Heart right ventricle (tissue), 16 donors: Measurements from ENCODE around the gene SORCS3. TPM values are rescaled to one million over a fixed set of nuclear protein-coding genes. Genes with fewer than 3 reads are reported as not detected.
A peak's percentile ranks its signal among the peaks of the same experiment; 100 is the strongest.

Experiments used
- ATAC-seq, 8 donors: fragments of 200-7000 bp; cut with Tn5 transposase; one replicate each; pipeline ENCODE4 v1.9.1; 2020; ENCODE audit warnings: mild to moderate bottlenecking in 8 of 8, moderate library complexity in 8 of 8, moderate number of reproducible peaks in 1 of 8
- DNase-seq, 2 donors: peaks; one replicate each; pipeline ENCODE4 v3.0.0-alpha.2; 2020
- H3K27ac ChIP-seq, 10 donors: fragments of 200-600 bp; sonication (generic) in 2 of 10; one replicate each; pipeline versions ENCODE4 v1.5.0 to v1.8.0; 2020 to 2022; ENCODE audit warnings: mild to moderate bottlenecking in 3 of 10
- H3K27me3 ChIP-seq, 7 donors: fragments of 200-600 bp; one replicate each; pipeline ENCODE4 v1.8.0; 2021 to 2022; ENCODE audit warnings: mild to moderate bottlenecking in 2 of 7
- H3K36me3 ChIP-seq, 9 donors: fragments of 200-600 bp; sonication (generic) in 1 of 9; one replicate each; pipeline versions ENCODE4 v1.5.0 to v1.8.0; 2020 to 2022; ENCODE audit warnings: mild to moderate bottlenecking in 2 of 9
- H3K4me1 ChIP-seq, 9 donors: fragments of 200-600 bp; sonication (generic) in 1 of 9; one replicate each; pipeline versions ENCODE4 v1.5.0 to v1.8.0; 2020 to 2022; ENCODE audit warnings: mild to moderate bottlenecking in 4 of 9
- H3K4me3 ChIP-seq, 10 donors: fragments of 200-600 bp; sonication (generic) in 2 of 10; one replicate each; pipeline versions ENCODE4 v1.5.0 to v1.8.0; 2020 to 2022; ENCODE audit warnings: mild to moderate bottlenecking in 7 of 10, moderate library complexity in 2 of 10
- H3K9me3 ChIP-seq, 11 donors: fragments of 200-600 bp in 10 of 11; sonication (generic) in 2 of 11; one replicate each; pipeline versions ENCODE4 v1.5.0 to v1.8.0; 2013 to 2022; ENCODE audit warnings: mild to moderate bottlenecking in 2 of 11, control low read depth in 1 of 11, moderate library complexity in 1 of 11
- WGBS, 2 donors: extraction: QIAGEN DNeasy Blood & Tissue Kit; methylation state at CpG; one replicate each; pipeline ENCODE4 v1.1.7; 2013; ENCODE audit warnings: inconsistent platforms in 1 of 2; 5-methylcytosine and 5-hydroxymethylcytosine counted together
- intact Hi-C, 10 donors: fragments of 100-400 bp; cut with DNase I; formaldehyde crosslinking; loops; one replicate each; pipeline versions ENCODE4 v1.11.1 to v1.14.2; 2022
- polyA plus RNA-seq, 2 donors: library from polyadenylated mRNA; stranded (reverse); fragments of 200-250 nt; gene quantifications; one replicate each; pipeline ENCODE4 v1.2.3, GENCODE V29; 2013
- total RNA-seq, 10 donors: library from RNA; stranded (reverse); fragmentation: NEBNext Ultra II Directional in 3 of 10; extraction: Animal tissue kit (Norgen Biotek cat#: 25700) in 3 of 10; gene quantifications; one replicate each; pipeline versions ENCODE4 v1.2.1 to v1.2.4, GENCODE V29; 2021 to 2023
- TF ChIP-seq, protein P1 (sequence below), 9 donors: fragments of 200-600 bp; sonication (generic) in 2 of 9; IDR thresholded peaks; one replicate each; pipeline versions ENCODE4 v1.5.0 to v1.8.0; 2021 to 2022; ENCODE audit warnings: antibody characterized with exemption in 9 of 9, mild to moderate bottlenecking in 5 of 9, moderate library complexity in 1 of 9
- donor health status: Arrhythmogenic right ventricular cardiomyopathy.
- donor health status: ischemic (EF 13 %, LVEDD 7.1; RV severe dilation, severe dysfunction).
- donor health status: healthy with polysubstance abuse.
- donor health status: DM: no; HTN: yes; CAD: no.
- donor health status: DM: no; HTN: no; CAD: no.
- donor health status: ischemic (EF 25% LVEDD 6.9; RV normal size, moderate dysfunction).
- donor health status: ischemic (EF 25% LVEDD 5.7; RV mildly dilated, moderate dysfunction).
- donor health status: healthy.
- donor health status: DM: yes; HTN: yes; CAD: no.
- donor health status: Ischemic cardiomyopathy.
- donor health status: ischemic (EF 35%, LVEDD 5.7; RV mildly dilated, moderate dysfunction).
- donor health status: nonischemic (EF 11% LVEDD 7.7; RV severe dilation, severe dysfunction).
- donor health status: DM: yes; HTN: yes; CAD: no.
- donor health status: PGD.
- donor health status: ischemic (EF 29% LVEDD 5.4; RV normal size, mild dysfunction).
- donor health status: nonischemic (EF 23%, LVEDD 6.1; RV moderate dilation, normal function).

SORCS3 gene
- total and polyA plus RNA-seq, 12 donors, result 0.01 to 0.09 (median 0.05) TPM; not detected in 4

DNA sequence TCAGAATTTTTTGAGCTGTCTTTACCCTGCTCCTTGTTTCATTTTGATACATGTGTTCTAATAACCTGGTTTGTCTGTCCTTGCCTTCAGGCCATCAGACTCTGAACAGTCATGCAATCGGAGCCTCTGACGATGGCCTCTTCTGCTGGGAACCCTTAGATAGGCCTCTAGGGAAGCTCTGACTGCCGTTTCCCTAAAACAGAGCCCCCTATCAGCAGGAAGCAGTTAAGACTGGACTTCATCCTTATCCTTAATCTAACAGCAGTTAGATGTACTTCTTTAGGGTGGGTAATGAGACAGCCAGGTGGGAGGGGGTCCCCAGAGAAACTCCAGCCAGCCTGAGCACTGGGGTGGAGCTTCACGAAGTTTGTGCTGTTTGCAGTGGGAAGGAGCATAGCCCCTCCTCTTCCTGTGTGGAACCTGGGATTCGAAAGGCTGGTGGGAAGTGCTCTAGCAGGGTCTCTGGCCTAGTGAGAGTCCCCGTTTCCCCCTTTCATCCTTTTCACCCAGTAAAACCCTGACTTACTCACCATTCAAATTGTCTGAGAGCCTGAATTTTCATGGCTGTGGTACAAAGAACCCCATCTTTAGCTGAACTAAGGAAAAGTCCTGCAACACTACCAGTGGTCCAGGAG, 28.4 kb upstream of the SORCS3 start:
- TF ChIP-seq, protein P1, sequence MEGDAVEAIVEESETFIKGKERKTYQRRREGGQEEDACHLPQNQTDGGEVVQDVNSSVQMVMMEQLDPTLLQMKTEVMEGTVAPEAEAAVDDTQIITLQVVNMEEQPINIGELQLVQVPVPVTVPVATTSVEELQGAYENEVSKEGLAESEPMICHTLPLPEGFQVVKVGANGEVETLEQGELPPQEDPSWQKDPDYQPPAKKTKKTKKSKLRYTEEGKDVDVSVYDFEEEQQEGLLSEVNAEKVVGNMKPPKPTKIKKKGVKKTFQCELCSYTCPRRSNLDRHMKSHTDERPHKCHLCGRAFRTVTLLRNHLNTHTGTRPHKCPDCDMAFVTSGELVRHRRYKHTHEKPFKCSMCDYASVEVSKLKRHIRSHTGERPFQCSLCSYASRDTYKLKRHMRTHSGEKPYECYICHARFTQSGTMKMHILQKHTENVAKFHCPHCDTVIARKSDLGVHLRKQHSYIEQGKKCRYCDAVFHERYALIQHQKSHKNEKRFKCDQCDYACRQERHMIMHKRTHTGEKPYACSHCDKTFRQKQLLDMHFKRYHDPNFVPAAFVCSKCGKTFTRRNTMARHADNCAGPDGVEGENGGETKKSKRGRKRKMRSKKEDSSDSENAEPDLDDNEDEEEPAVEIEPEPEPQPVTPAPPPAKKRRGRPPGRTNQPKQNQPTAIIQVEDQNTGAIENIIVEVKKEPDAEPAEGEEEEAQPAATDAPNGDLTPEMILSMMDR (IDR thresholded peaks at IDR 0.05), result no peak
- Histone ChIP-seq H3K4me1 (no peaks in the 10 kb centered on the region), H3K27me3 (peaks cover 0 to 22% (median 4%) of the 10 kb centered on the region in 7 donors), H3K4me3 (no peak overlapping the region), H3K27ac (no peak overlapping the region), H3K9me3 (peaks cover 0 to 37% (median 6%) of the 10 kb centered on the region in 11 donors), H3K36me3 (no peaks in the 10 kb centered on the region)
- intact Hi-C loops, result loop anchor here in 1 of 10 donors (10.0 kb wide), 1 partner anchor 198 kb away; no protein-coding TSS in a partner anchor
- ATAC-seq, result no peak
- DNase-seq, result no peak
- 43 to 46% methylated on average over 6 of the region's 6 CpGs for WGBS, 2 donors

DNA sequence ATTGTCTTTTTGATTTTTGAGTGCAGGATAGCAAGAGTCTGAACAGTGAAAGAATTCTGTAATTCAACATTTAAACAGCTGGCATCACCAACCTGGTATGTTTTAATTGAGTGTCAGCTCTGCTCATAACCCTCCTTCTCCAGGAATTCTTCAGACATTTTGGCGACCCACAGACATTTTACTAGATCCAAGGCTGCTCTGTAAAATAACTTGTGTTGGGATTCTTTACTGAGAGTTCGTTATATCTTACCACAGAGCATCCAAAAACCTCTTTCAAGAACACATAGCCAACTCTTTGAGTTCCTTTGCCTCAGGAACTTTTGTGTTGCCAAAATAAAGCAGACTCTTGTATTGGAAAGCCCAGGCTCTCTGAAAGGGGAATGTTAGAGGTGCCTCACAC, 27.7 kb upstream of the SORCS3 start:
- ATAC-seq (no peak), DNase-seq (no peak)
- Histone ChIP-seq H3K4me3 (no peak overlapping the region), H3K27ac (no peak overlapping the region), H3K4me1 (no peaks in the 10 kb centered on the region), H3K9me3 (peaks cover 0 to 33% (median 3%) of the 10 kb centered on the region in 11 donors), H3K27me3 (peaks cover 0 to 29% (median 12%) of the 10 kb centered on the region in 7 donors), H3K36me3 (no peaks in the 10 kb centered on the region)
- intact Hi-C loops, result loop anchor here in 1 of 10 donors (10.0 kb wide), 1 partner anchor 199 kb away; no protein-coding TSS in a partner anchor
- 80 to 86% methylated on average over 2 of the region's 2 CpGs for WGBS, 2 donors
- TF ChIP-seq, protein P1 (IDR thresholded peaks at IDR 0.05), result no peak

DNA sequence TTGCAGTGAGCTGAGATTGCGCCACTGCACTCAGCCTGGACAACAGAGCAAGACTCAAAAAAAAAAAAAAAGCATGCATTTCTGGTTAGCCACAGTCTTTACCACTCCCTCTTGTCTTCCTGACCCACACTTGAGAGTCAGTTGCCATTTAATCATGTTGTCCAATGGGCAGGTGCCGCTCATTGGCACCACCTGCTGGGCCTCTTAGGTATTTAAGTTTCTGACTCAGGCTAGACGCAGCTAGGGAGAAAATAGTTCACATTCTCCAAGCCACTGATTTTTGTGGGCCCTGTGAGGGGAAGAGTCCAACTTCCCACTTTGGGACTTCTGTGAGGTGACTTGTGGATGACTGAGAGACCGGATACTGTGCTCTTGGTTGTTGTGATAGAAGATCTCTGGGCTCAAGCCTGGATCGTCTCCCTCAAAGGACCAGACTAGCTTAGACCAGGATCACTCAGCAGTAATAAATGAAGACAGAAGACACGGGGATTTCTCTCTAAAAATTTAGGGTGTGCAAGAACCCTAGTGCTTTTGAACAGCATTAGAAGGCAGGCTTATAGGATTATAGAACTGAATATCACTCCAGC, 26.8 kb upstream of the SORCS3 start:
- Histone ChIP-seq H3K27ac (no peak overlapping the region), H3K27me3 (peaks cover 0 to 35% (median 16%) of the 10 kb centered on the region in 7 donors), H3K36me3 (no peaks in the 10 kb centered on the region), H3K4me3 (no peak overlapping the region), H3K4me1 (no peaks in the 10 kb centered on the region), H3K9me3 (peaks cover 0 to 23% (median 0%) of the 10 kb centered on the region in 11 donors)
- ATAC-seq (no peak), DNase-seq (no peak)
- TF ChIP-seq, protein P1 (IDR thresholded peaks at IDR 0.05), result peak in 6 of 9 donors; percentile 25 to 56 (median 34)
- WGBS, 2 donors, result 72 to 80% methylated on average over 6 of the region's 6 CpGs
- intact Hi-C loops, result loop anchor here in 1 of 10 donors (10.0 kb wide), 1 partner anchor 200 kb away; no protein-coding TSS in a partner anchor

DNA sequence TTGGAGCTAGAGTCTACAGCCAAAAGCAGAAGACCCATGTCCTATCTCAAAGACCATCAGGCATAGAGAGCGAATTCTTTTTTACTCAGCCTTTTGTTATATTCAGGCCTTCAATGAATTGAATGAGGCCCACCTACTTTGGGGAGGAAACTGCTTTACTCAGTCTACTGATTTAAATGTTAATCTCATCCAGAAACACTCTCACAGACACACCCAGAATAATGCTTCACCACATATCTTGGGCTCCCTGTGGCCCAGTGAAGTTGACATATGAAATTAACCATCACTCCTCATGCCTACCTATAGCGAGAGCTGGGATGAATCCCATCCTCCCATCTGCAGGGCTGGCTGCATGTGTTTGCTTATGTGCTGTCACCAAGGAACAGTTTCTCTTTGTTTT, 26.0 kb upstream of the SORCS3 start:
- Histone ChIP-seq H3K4me3 (no peak overlapping the region), H3K36me3 (no peaks in the 10 kb centered on the region), H3K4me1 (no peaks in the 10 kb centered on the region), H3K9me3 (peaks cover 0 to 16% (median 0%) of the 10 kb centered on the region in 11 donors), H3K27me3 (peaks cover 0 to 35% (median 16%) of the 10 kb centered on the region in 7 donors), H3K27ac (no peak overlapping the region)
- TF ChIP-seq, protein P1 (IDR thresholded peaks at IDR 0.05), result no peak
- DNase-seq, result no peak
- no peak for ATAC-seq
- 57 to 69% methylated on average over 2 of the region's 2 CpGs for WGBS, 2 donors
- intact Hi-C loops, result loop anchor here in 1 of 10 donors (10.0 kb wide), 1 partner anchor 200 kb away; no protein-coding TSS in a partner anchor
